HepG2 (cell line): ENCODE results near the gene CIAO3. TPM values are rescaled to one million over a fixed set of nuclear protein-coding genes. Genes with fewer than 3 reads are reported as not detected.
"Not testable (repeated sequence)": the region's sequence is repeated elsewhere in the genome, so short reads cannot be mapped to it uniquely, and the experiment has no call there.

Experiments used
- CREB1 ChIP-seq, 2 experiments: fragments of 450-650 bp in 1 of 2; IDR thresholded peaks; 2 replicates each; pipeline ENCODE4 v1.6.1; 2016 to 2017; ENCODE audit warnings: control low read depth in 1 of 2, mild to moderate bottlenecking in 1 of 2, missing compliant biosample characterization in 1 of 2, missing genetic modification characterization in 1 of 2
- EP300 ChIP-seq, 3 experiments: sonication (generic) in 1 of 3; formaldehyde crosslinking in 1 of 3; IDR thresholded peaks; 2 replicates each; pipeline versions ENCODE4 v1.5.1 to v1.6.1; 2011 to 2020; ENCODE audit warnings: low read depth in 2 of 3, low read length in 2 of 3, borderline replicate concordance in 1 of 3, improper control_type of control experiment in 1 of 3, mild to moderate bottlenecking in 1 of 3, missing genetic modification reagents in 1 of 3, moderate library complexity in 1 of 3
- FOXA3 ChIP-seq: IDR thresholded peaks from 2 replicates; pipeline ENCODE4 v1.6.1; 2016; ENCODE audit warnings: missing genetic modification reagents, missing compliant biosample characterization
- FOXP1 ChIP-seq, 2 experiments: fragments of 450-650 bp in 1 of 2; IDR thresholded peaks; 2 replicates each; pipeline ENCODE4 v1.6.1; 2017 to 2018; ENCODE audit warnings: antibody characterized with exemption in 1 of 2
- HDAC1 ChIP-seq: sonication (generic); formaldehyde crosslinking; IDR thresholded peaks from 2 replicates; pipeline ENCODE4 v1.5.1; 2020; ENCODE audit warnings: mild to moderate bottlenecking, missing genetic modification reagents
- HMG20A ChIP-seq: IDR thresholded peaks from 2 replicates; pipeline ENCODE4 v1.6.1; 2016; ENCODE audit warnings: borderline replicate concordance
- KAT8 ChIP-seq: IDR thresholded peaks from 2 replicates; pipeline ENCODE4 v1.6.1; 2016; ENCODE audit warnings: missing genetic modification reagents, missing compliant biosample characterization
- KDM2A ChIP-seq: sonication (generic); formaldehyde crosslinking; IDR thresholded peaks from 2 replicates; pipeline ENCODE4 v1.4.0; 2020; ENCODE audit warnings: low read depth, missing genetic modification reagents, borderline replicate concordance
- MIER2 ChIP-seq: IDR thresholded peaks from 2 replicates; pipeline ENCODE4 v1.6.1; 2016; ENCODE audit warnings: missing biosample characterization, missing genetic modification reagents
- MIXL1 ChIP-seq: IDR thresholded peaks from 2 replicates; pipeline ENCODE4 v1.6.1; 2016
- PHF21A ChIP-seq: sonication (generic); formaldehyde crosslinking; IDR thresholded peaks from 2 replicates; pipeline ENCODE4 v1.5.0; 2020; ENCODE audit warnings: mild to moderate bottlenecking, missing genetic modification reagents
- PITX1 ChIP-seq: sonication (generic); formaldehyde crosslinking; IDR thresholded peaks from 2 replicates; pipeline ENCODE4 v1.5.1; 2020; ENCODE audit warnings: mild to moderate bottlenecking, missing genetic modification reagents
- RAD21 ChIP-seq: fragments of 450-650 bp; formaldehyde crosslinking; IDR thresholded peaks from 2 replicates; pipeline ENCODE4 v1.5.0; 2020; ENCODE audit warnings: mild to moderate bottlenecking
- RARA ChIP-seq: IDR thresholded peaks from 2 replicates; pipeline ENCODE4 v1.6.1; 2016; ENCODE audit warnings: missing genetic modification reagents, missing compliant biosample characterization
- REPIN1 ChIP-seq: sonication (generic); formaldehyde crosslinking; IDR thresholded peaks from 2 replicates; pipeline ENCODE4 v1.8.0; 2022; ENCODE audit warnings: missing genetic modification reagents, low read depth, mild to moderate bottlenecking, borderline replicate concordance
- RXRB ChIP-seq: IDR thresholded peaks from 2 replicates; pipeline ENCODE4 v1.6.1; 2016; ENCODE audit warnings: borderline replicate concordance, missing genetic modification reagents, missing compliant biosample characterization
- SAP130 ChIP-seq: IDR thresholded peaks from 2 replicates; pipeline ENCODE4 v1.6.1; 2016; ENCODE audit warnings: low read depth
- SOX13 ChIP-seq, 3 experiments: fragments of 450-650 bp in 1 of 3; sonication (generic) in 1 of 3; formaldehyde crosslinking in 1 of 3; IDR thresholded peaks in 2 of 3; conservative IDR thresholded peaks in 1 of 3; 2 replicates each; pipeline versions ENCODE4 v1.5.0 to v1.6.1; 2016 to 2020; ENCODE audit warnings: antibody characterized with exemption in 1 of 3, mild to moderate bottlenecking in 1 of 3, missing compliant biosample characterization in 1 of 3, missing genetic modification reagents in 1 of 3, moderate library complexity in 1 of 3
- TEAD3 ChIP-seq: optimal IDR thresholded peaks from 2 replicates; pipeline ENCODE3; 2016; ENCODE audit warnings: borderline replicate concordance
- ZBTB7B ChIP-seq: sonication (generic); formaldehyde crosslinking; IDR thresholded peaks from 2 replicates; pipeline ENCODE4 v1.4.0; 2020; ENCODE audit warnings: missing genetic modification reagents
- ZFX ChIP-seq: sonication (generic); formaldehyde crosslinking; IDR thresholded peaks from 2 replicates; pipeline ENCODE4 v1.4.0; 2020; ENCODE audit warnings: mild to moderate bottlenecking, low read depth, missing genetic modification reagents, moderate library complexity
- ZMYM2 ChIP-seq: sonication (generic); formaldehyde crosslinking; IDR thresholded peaks from 2 replicates; pipeline ENCODE4 v1.8.0; 2022; ENCODE audit warnings: mild to moderate bottlenecking, missing genetic modification reagents
- ZMYM3 ChIP-seq: sonication (generic); formaldehyde crosslinking; IDR thresholded peaks from 2 replicates; pipeline ENCODE4 v1.5.1; 2020; ENCODE audit warnings: mild to moderate bottlenecking, missing genetic modification reagents
- ZNF263 ChIP-seq: sonication (generic); formaldehyde crosslinking; IDR thresholded peaks from 2 replicates; pipeline ENCODE4 v1.4.0; 2020; ENCODE audit warnings: missing genetic modification reagents
- ZNF331 ChIP-seq: sonication (generic); formaldehyde crosslinking; IDR thresholded peaks from 2 replicates; pipeline ENCODE4 v1.4.0; 2020; ENCODE audit warnings: missing genetic modification reagents
- ZNF7 ChIP-seq: IDR thresholded peaks from 2 replicates; pipeline ENCODE4 v1.6.1; 2016; ENCODE audit warnings: missing biosample characterization, missing genetic modification reagents
- polyA plus RNA-seq, 8 experiments: library from polyadenylated mRNA; depleted of rRNA in 3 of 8; stranded (reverse) in 7 of 8; unstranded in 1 of 8; fragments of >200 nt; fragmentation: Illumina TruSeq in 4 of 8; extraction: Trizol in 4 of 8; gene quantifications; 2 replicates each; pipeline versions ENCODE4 v1.2.1 to v1.2.3, GENCODE V29; 2011 to 2016; ENCODE audit warnings: low read depth in 4 of 8, missing spikeins in 1 of 8, mixed read lengths in 1 of 8; ENCODE audit not compliant: insufficient read depth in 1 of 8
- total RNA-seq, 5 experiments: library from RNA; depleted of rRNA; stranded (reverse); fragments of >200 nt; fragmentation: Illumina TruSeq; extraction: Trizol; gene quantifications; 2 replicates each; pipeline ENCODE4 v1.2.3, GENCODE V29; 2016; ENCODE audit warnings: low read depth in 1 of 5
- TF ChIP-seq, protein P1 (sequence below): IDR thresholded peaks from 2 replicates; pipeline ENCODE4 v1.6.1; 2016; ENCODE audit warnings: low read depth, borderline replicate concordance
- TF ChIP-seq, protein P2 (sequence below): sonication (generic); formaldehyde crosslinking; IDR thresholded peaks from 2 replicates; pipeline ENCODE4 v1.4.0; 2020; ENCODE audit warnings: missing genetic modification reagents
- TF ChIP-seq, protein P3 (sequence below): sonication (generic); formaldehyde crosslinking; IDR thresholded peaks from 2 replicates; pipeline ENCODE4 v1.4.0; 2020; ENCODE audit warnings: missing genetic modification reagents

The CIAO3 gene
- total and polyA plus RNA-seq, 2 of the 13 experiments (the other 11 are each of a cell fraction or from before 2014, with no cell fraction given) = 21.7 to 25.0 TPM

DNA sequence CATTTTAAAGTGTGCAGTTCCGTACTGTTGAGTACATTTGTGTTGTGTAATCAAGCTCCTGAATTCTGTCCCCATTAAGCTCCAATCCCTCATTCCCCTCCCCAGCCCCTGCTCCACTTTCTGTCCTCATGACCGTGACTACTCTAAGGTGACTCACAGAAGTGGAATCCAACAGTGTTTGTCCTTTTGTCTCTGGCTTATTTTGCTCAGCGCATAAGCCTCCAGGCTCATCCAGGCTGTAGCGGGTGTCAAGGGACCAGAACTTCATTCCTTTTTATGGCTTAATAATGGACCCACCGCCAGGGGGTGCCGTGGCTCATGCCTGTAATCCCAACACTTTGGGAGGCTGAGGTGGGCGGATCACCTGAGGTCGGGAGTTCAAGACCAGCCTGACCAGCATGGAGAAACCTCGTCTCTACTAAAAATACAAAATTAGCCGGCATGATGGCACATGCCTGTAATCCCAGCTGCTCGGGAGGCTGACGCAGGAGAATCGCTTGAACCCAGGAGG is 28.0 kb downstream of the CIAO3 start (continued):
- TF ChIP-seq ZFX (peak; percentile 32; the same call in 1 of the 2 replicates), FOXA3 (CRISPR knock-in tag) (peak; percentile 41; the same call in 1 of the 2 replicates), PHF21A (peak; percentile 58; the same call in 1 of the 2 replicates), PITX1 (CRISPR knock-in tag) (peak; percentile 46; the same call in 1 of the 2 replicates), HMG20A (CRISPR knock-in tag) (peak; percentile 31; the same call in 1 of the 2 replicates), ZBTB7B (0 out of 2 replicates have a peak, but pooled peaks have one; percentile 54), ZNF7 (CRISPR knock-in tag) (peak; percentile 35; the same call in 1 of the 2 replicates), SAP130 (CRISPR knock-in tag) (peak; percentile 72; the same call in 1 of the 2 replicates), HDAC1 (peak; percentile 45; the same call in 1 of the 2 replicates), FOXP1 (CRISPR knock-in tag; IDR thresholded peaks at IDR 0.05) (0 out of 2 replicates have a peak, but pooled peaks have one; percentile 13), REPIN1 (CRISPR knock-in tag) (0 out of 2 replicates have a peak, but pooled peaks have one; percentile 31), CREB1 (IDR thresholded peaks at IDR 0.05) (0 out of 2 replicates have a peak, but pooled peaks have one; percentile 10), TEAD3 (CRISPR knock-in tag) (peak; percentile 88), EP300 (IDR thresholded peaks at IDR 0.05; ENCODE audit: low read depth in 2 of 2, low read length in 2 of 2) (0 out of 4 replicates have a peak, but pooled peaks of 1 of the 2 experiments have one; percentile 21), EP300 (CRISPR knock-in tag; IDR thresholded peaks at IDR 0.05; ENCODE audit: borderline replicate concordance) (peak; percentile 31; the same call in 1 of the 2 replicates), KAT8 (CRISPR knock-in tag) (0 out of 2 replicates have a peak, but pooled peaks have one; percentile 45), MIXL1 (CRISPR knock-in tag) (0 out of 2 replicates have a peak, but pooled peaks have one; percentile 29), RARA (peak; percentile 30; the same call in 1 of the 2 replicates), ZNF331 (0 out of 2 replicates have a peak, but pooled peaks have one; percentile 12), ZNF263 (CRISPR knock-in tag) (peak; percentile 37; the same call in 1 of the 2 replicates), RAD21 (peak; percentile 61; the same call in 1 of the 2 replicates), KDM2A (CRISPR knock-in tag) (peak; percentile 67; the same call in 1 of the 2 replicates), ZMYM3 (CRISPR knock-in tag) (peak; percentile 77), MIER2 (CRISPR knock-in tag) (peak; percentile 42; the same call in 1 of the 2 replicates), ZMYM2 (CRISPR knock-in tag) (peak; percentile 89), SOX13 (CRISPR knock-in tag; conservative IDR thresholded peaks at IDR 0.05 in 1 of 2, IDR thresholded peaks at IDR 0.05 in 1 of 2) (peak in 1 of 2 experiments; percentile 26; a peak in 1 of 4 replicates), RXRB (CRISPR knock-in tag) (peak; percentile 27; the same call in 1 of the 2 replicates)
- TF ChIP-seq, protein P1, sequence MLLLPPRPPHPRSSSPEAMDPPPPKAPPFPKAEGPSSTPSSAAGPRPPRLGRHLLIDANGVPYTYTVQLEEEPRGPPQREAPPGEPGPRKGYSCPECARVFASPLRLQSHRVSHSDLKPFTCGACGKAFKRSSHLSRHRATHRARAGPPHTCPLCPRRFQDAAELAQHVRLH (CRISPR knock-in tag) = 0 out of 2 replicates have a peak, but pooled peaks have one; percentile 43
- TF ChIP-seq, protein P2, sequence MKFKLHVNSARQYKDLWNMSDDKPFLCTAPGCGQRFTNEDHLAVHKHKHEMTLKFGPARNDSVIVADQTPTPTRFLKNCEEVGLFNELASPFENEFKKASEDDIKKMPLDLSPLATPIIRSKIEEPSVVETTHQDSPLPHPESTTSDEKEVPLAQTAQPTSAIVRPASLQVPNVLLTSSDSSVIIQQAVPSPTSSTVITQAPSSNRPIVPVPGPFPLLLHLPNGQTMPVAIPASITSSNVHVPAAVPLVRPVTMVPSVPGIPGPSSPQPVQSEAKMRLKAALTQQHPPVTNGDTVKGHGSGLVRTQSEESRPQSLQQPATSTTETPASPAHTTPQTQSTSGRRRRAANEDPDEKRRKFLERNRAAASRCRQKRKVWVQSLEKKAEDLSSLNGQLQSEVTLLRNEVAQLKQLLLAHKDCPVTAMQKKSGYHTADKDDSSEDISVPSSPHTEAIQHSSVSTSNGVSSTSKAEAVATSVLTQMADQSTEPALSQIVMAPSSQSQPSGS (CRISPR knock-in tag) = peak; percentile 17; the same call in 1 of the 2 replicates
- not testable (repeated sequence) for TF ChIP-seq FOXP1 (IDR thresholded peaks at IDR 0.05); CREB1 (CRISPR knock-in tag; IDR thresholded peaks at IDR 0.05); SOX13 (IDR thresholded peaks at IDR 0.05)
- TF ChIP-seq, protein P3, sequence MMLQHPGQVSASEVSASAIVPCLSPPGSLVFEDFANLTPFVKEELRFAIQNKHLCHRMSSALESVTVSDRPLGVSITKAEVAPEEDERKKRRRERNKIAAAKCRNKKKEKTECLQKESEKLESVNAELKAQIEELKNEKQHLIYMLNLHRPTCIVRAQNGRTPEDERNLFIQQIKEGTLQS = peak; percentile 65; the same call in 1 of the 2 replicates
